Large intestine (tissue), 12 donors: ENCODE measurements around the gene C9orf57. TPM values are rescaled to one million over a fixed set of nuclear protein-coding genes. Genes with fewer than 3 reads are reported as not detected.
A peak's percentile ranks its signal among the peaks of the same experiment; 100 is the strongest.
"Not testable (repeated sequence)": the region's sequence is repeated elsewhere in the genome, so short reads cannot be mapped to it uniquely, and the experiment has no call there.

Source experiments
- DNase-seq, 2 donors: peaks; one replicate each; pipeline versions ENCODE4 v3.0.0 to v3.0.0-alpha.2; 2013
- H3K27ac ChIP-seq: one replicate; pipeline ENCODE4 v1.5.1; 2013; ENCODE audit warnings: low read length
- H3K27me3 ChIP-seq: 2 replicates; pipeline ENCODE4 v1.6.1; 2013; ENCODE audit warnings: low read length; ENCODE audit not compliant: control insufficient read depth, insufficient read depth
- H3K36me3 ChIP-seq: 2 replicates; pipeline ENCODE4 v1.6.1; 2013; ENCODE audit warnings: low read length; ENCODE audit not compliant: control insufficient read depth, insufficient read depth
- H3K4me1 ChIP-seq: one replicate; pipeline ENCODE4 v1.6.1; 2013; ENCODE audit warnings: low read length; ENCODE audit not compliant: control insufficient read depth, insufficient read depth
- H3K4me3 ChIP-seq: one replicate; pipeline ENCODE4 v1.5.1; 2013; ENCODE audit warnings: low read length
- H3K9me3 ChIP-seq: one replicate; pipeline ENCODE4 v1.6.1; 2013; ENCODE audit warnings: mild to moderate bottlenecking, low read depth, low read length, moderate library complexity; ENCODE audit not compliant: control insufficient read depth
- WGBS: methylation state at CpG from one replicate; pipeline ENCODE4 v1.1.5; 2013; ENCODE audit warnings: low lambda C conversion rate; ENCODE audit not compliant: insufficient coverage; 5-methylcytosine and 5-hydroxymethylcytosine counted together
- long read RNA-seq, 11 donors: transcript quantifications; one replicate each; lab custom pipeline, GENCODE V29; 2026
- polyA plus RNA-seq: library from polyadenylated mRNA; unstranded; fragments of 120-200 nt; gene quantifications from one replicate; pipeline ENCODE4 v1.2.1, GENCODE V29; 2013

C9orf57 gene, protein sequence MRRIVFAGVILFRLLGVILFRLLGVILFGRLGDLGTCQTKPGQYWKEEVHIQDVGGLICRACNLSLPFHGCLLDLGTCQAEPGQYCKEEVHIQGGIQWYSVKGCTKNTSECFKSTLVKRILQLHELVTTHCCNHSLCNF
- not detected for polyA plus RNA-seq
- long read RNA-seq, donor 1 = 0 reads
- long read RNA-seq, donor 2 = 0 reads
- long read RNA-seq, donor 3 = 0 reads
- long read RNA-seq, donor 4 = 0 reads
- long read RNA-seq, donor 5 = 0 reads
- long read RNA-seq, donor 6 = 0 reads
- long read RNA-seq, donor 7 = 0 reads
- long read RNA-seq, donor 8 = 0 reads
- long read RNA-seq, donor 9 = 0 reads
- long read RNA-seq, donor 10 = 0 reads
- long read RNA-seq, donor 11 = 0 reads

DNA sequence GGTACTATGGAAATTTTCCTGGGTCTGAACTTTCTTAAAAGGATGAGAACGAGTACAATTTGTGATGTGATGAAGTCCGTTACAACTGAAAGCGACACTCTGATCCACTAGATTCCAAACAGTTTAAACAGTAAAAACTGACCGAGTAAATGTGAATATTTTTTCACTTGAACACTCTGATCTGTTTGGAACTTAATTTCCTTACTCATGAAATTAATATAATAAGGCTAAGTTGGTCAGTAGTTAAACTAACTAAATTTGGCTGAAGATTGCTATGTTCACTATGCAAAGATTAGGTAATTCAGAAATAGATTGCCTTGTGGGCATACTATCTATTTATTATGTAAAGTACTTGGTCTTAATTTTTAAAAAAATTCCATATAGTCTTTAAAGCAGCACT, at the start of gene C9orf57:
Gene C9orf57, minus strand, starts transcription at position 101 of the 400 bp plus-strand sequence. CDS start 1,282 bp downstream, outside the sequence.
- Histone ChIP-seq H3K4me1 (no peaks in the 10 kb centered on the region), H3K36me3 (no peaks in the 10 kb centered on the region), H3K27me3 (no peaks in the 10 kb centered on the region), H3K4me3 (no peak within 1 kb of the TSS), H3K27ac (no peak within 1 kb of the TSS), H3K9me3 (no peaks in the 10 kb centered on the region)
- WGBS = no CpG with 5 or more reads among the region's 4 CpGs
- no peak for DNase-seq

DNA sequence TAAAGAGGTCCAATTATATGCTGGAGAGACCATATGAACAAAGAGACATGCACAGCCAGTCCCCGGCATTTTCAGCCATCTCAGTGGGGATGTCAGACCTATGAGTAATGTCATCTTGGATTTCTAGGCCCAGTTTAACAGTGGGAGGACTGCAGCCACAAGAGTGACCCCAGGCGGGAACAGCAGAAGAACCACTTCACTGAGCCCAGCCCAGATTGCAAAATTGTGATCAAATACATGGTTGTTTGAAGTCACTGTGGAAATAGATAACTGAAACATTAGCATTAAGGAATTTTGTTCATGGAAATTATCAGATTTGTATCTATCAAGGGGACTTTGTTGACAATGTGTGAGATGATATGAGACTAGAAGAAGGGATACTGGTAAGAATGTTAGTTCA, 42.1 kb upstream of the C9orf57 start:
- H3K27ac ChIP-seq = no peak overlapping the region
- H3K27me3 ChIP-seq = no peaks in the 10 kb centered on the region
- DNase-seq = no peak
- WGBS = no CpG with 5 or more reads among the region's 2 CpGs
- no peaks in the 10 kb centered on the region for H3K36me3 ChIP-seq
- H3K4me3 ChIP-seq = no peak overlapping the region
- H3K9me3 ChIP-seq = no peaks in the 10 kb centered on the region
- no peaks in the 10 kb centered on the region for H3K4me1 ChIP-seq

DNA sequence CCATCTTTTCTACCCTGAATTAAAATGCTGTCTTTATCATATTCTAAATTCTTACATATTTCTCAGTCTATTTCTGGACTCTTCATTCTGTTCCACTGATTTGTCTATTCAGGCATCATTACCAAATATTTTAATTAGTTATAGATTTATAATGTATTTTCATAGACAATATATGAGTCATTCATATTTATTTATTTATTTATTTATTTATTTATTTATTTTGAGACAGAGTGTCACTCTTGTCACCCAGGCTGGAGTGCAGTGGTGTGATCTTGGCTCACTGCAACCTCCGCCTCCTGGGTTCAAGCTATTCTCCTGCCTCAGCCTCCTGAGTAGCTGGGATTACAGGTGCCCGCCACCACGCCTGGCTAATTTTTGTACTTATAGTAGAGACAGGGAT, 35.1 kb upstream of the C9orf57 start:
- H3K27me3 ChIP-seq, H3K27ac ChIP-seq, H3K4me1 ChIP-seq, H3K9me3 ChIP-seq, DNase-seq, H3K36me3 ChIP-seq, H3K4me3 ChIP-seq: not testable (repeated sequence)
- no CpG with 5 or more reads among the region's 3 CpGs for WGBS

DNA sequence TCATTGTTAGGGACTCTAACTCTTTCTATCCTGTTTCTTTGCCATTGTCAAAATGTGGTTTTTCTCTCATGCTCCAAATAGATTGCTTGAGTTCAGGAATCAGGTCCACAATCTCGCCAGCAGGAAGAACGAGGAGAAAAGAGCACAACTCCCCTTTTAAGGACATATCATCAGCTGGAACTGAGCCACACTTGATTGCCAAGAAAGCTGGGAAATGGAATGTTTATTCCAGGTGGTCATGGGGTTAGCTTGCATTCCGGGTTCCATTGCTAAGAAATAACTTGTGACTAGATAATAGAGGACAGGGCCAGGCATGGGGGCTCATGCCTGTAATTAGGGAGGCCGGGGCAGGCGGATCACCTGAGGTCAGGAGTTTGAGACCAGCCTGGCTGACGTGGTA, 32.4 kb upstream of the C9orf57 start:
- no peak overlapping the region for H3K4me3 ChIP-seq
- H3K9me3 ChIP-seq = no peaks in the 10 kb centered on the region
- WGBS = no CpG with 5 or more reads among the region's 6 CpGs
- no peaks in the 10 kb centered on the region for H3K27me3 ChIP-seq
- DNase-seq = no peak
- H3K36me3 ChIP-seq = no peaks in the 10 kb centered on the region
- no peak overlapping the region for H3K27ac ChIP-seq
- H3K4me1 ChIP-seq = no peaks in the 10 kb centered on the region

DNA sequence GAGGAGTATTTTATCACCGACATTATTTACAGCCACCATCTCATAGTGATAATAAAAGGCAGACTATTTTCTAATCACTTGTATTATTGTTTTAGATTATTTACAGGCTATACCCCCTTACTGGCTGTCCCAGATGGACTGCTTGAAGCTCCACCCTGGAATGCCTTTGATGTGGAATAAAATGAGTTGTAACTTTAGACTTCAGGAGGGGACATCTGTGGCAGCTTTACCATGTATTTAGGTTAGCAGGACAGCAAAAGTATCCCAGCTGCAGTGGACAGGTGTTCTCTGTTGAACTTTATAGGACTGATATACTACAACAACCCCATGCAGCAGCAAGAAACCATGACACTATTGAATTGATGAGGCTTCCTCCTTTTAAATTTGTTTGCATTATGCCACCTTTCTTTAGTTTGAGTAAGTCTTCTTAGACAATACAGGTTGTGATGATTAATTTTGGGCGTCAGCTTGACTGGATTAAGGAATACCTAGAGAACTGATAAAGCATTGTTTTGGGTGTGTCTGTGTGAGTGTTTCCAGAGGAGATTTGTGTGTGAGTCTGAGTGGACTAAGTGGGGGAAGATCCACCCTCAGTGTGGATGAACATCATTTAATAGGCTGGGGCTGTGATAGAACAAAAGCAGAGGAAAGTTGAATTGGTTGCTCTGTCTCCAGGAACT, 29.2 kb upstream of the C9orf57 start:
- WGBS = 60% methylated on average over 1 of the region's 2 CpGs

DNA sequence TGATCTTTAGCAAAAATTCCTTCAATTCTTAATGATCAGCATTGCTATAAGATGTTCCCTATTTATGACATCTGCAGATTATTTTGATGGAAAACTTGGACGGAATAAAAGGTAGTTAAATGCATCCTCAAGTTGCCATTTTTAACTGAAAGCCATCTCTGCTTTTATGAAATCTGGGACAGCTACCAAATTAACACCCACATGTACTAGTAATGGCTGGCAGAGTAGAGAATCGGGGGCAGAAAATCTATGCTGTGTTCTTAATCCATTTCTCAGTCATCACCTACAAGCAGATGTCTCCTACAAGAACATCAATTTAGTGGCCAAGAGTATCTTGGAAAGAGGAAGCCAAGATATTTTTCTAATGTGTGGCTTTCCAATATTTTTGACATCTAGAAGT, 22.1 kb upstream of the C9orf57 start:
- Histone ChIP-seq H3K27me3 (no peaks in the 10 kb centered on the region), H3K27ac (no peak overlapping the region), H3K9me3 (no peaks in the 10 kb centered on the region), H3K36me3 (no peaks in the 10 kb centered on the region), H3K4me1 (no peaks in the 10 kb centered on the region), H3K4me3 (no peak overlapping the region)
- no CpG with 5 or more reads among the region's 2 CpGs for WGBS
- DNase-seq = no peak

More for the DNA sequence above, 29.2 kb upstream of the C9orf57 start:
- no peaks in the 10 kb centered on the region for H3K27me3 ChIP-seq
- no peak overlapping the region for H3K4me3 ChIP-seq
- no peak overlapping the region for H3K27ac ChIP-seq
- peak in 1 of 2 donors; percentile 14 for DNase-seq
- H3K36me3 ChIP-seq = no peaks in the 10 kb centered on the region
- H3K9me3 ChIP-seq = no peaks in the 10 kb centered on the region
- H3K4me1 ChIP-seq = no peaks in the 10 kb centered on the region

DNA sequence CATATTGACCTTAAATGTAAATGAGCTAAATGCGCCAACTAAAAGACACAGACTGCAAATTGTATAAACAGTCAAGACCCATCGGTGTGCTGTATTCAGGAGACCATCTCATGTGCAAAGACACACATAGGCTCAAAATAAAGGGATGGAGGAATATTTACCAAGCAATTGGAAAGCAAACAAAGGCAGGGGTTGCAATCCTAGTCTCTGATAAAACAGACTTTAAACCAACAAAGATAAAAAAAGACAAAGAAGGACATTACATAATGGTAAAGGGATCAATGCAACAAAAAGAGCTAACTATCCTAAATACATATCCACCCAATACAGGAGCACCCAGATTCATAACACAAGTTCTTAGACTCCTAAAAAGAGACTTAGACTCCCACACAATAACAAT, 14.3 kb upstream of the C9orf57 start:
- H3K4me3 ChIP-seq, H3K27me3 ChIP-seq, H3K27ac ChIP-seq, H3K36me3 ChIP-seq, H3K4me1 ChIP-seq, H3K9me3 ChIP-seq, DNase-seq: not testable (repeated sequence)
- WGBS = 70% methylated on average over 2 of the region's 2 CpGs

DNA sequence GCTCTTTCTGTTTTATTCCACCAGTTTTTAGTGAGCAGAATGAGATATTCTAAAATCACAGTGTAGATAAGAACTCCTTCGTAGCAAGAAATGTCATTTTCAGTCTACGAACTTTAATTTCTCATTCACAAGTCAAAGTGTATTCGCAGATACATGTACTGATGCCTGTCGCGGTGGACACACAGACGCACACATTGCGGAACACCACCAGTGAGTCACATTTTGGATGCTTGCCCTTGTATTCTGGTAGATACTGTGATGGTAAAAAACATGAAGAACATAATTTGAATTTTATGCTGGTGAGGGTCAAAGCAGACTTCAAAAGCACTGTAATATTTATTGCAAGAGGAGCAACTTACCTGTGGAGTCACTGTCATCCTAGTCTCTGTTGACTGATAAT, 4.7 kb upstream of the C9orf57 start:
- Histone ChIP-seq H3K27me3 (no peaks in the 10 kb centered on the region), H3K36me3 (no peaks in the 10 kb centered on the region), H3K4me3 (no peak overlapping the region), H3K27ac (no peak overlapping the region), H3K4me1 (no peaks in the 10 kb centered on the region), H3K9me3 (no peaks in the 10 kb centered on the region)
- DNase-seq = no peak
- 71% methylated on average over 1 of the region's 7 CpGs for WGBS

DNA sequence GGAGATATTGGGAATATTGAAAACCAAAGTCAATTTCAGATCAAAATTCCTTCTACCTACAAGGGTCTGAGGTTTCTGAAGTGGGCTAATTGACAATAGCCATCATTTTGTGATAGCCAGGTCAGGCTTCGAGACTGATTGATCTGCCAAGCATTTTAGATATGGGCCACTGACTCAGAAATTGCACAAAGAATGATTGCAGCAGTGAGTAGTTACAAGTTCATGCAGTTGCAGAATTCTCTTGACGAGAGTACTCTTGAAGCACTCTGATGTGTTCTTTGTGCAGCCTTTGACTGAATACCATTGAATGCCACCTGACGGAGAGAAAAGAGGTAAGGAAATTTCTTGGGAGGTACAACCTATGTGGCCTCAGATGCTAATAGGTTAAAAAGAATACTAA, 8.3 kb downstream of the C9orf57 start:
- 92% methylated on average over 2 of the region's 3 CpGs for WGBS
- Histone ChIP-seq H3K4me1 (peaks cover 7% of the 10 kb centered on the region), H3K36me3 (no peaks in the 10 kb centered on the region), H3K9me3 (no peaks in the 10 kb centered on the region), H3K27ac (no peak overlapping the region), H3K27me3 (no peaks in the 10 kb centered on the region), H3K4me3 (no peak overlapping the region)
- DNase-seq = no peak

DNA sequence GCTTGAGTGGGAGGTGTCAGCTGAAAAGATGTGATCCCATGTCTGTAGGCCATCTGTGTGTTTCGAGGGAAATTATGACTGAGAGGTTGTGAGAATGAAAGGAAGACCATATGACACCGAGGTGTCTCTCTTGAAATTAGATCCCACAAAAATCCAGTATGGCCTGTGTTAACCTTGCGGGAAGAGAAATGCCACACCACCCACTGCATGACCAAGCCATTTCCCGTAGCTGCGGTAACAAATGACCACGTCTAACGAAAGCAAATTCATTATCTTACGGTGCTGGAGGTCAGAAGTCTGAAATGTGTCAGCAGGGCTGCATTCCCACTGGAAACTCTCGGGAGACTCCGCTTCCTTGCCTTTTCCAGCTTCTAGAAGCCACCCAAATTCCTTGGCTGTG, 11.6 kb downstream of the C9orf57 start:
- Histone ChIP-seq H3K9me3 (no peaks in the 10 kb centered on the region), H3K4me3 (no peak overlapping the region), H3K27me3 (no peaks in the 10 kb centered on the region), H3K36me3 (no peaks in the 10 kb centered on the region), H3K27ac (peak overlapping the region; percentile 12), H3K4me1 (peaks cover 23% of the 10 kb centered on the region)
- WGBS = 83% methylated on average over 1 of the region's 10 CpGs
- DNase-seq = peak in 1 of 2 donors; percentile 29
